ENCODE results near the gene FUT2. TPM values are rescaled to one million over a fixed set of nuclear protein-coding genes. Genes with fewer than 3 reads are reported as not detected.

Gene FUT2
- total RNA-seq, 1 donor from 2014 or later: not detected

- H3K27ac Mint-ChIP-seq: no peak overlapping the region
- CTCF ChIA-PET: no interaction called here
- DNase-seq: no peak
- H3K9me3 Mint-ChIP-seq: no peaks in the 10 kb centered on the region
- peaks cover 16% of the 10 kb centered on the region for H3K4me1 Mint-ChIP-seq
- H3K4me3 Mint-ChIP-seq: no peak overlapping the region
- intact Hi-C loops (cut with micrococcal nuclease): no loop called here
- no peaks in the 10 kb centered on the region for H3K36me3 Mint-ChIP-seq (ENCODE audit: low read depth)
- POLR2A ChIA-PET: no interaction called here
- H3K27me3 Mint-ChIP-seq: no peaks in the 10 kb centered on the region
- TF ChIP-seq CTCF (IDR thresholded peaks at IDR 0.05): no peak
- ATAC-seq (ENCODE audit: low read depth): no peak
Measured at GRCh38 chr19:48664476-48664875, 31.3 kb upstream of the FUT2 start.

GRCh38 chr19:48665786-48666185, 30.0 kb upstream of the FUT2 start:
- Mint-ChIP-seq H3K27ac (no peak overlapping the region), H3K36me3 (ENCODE audit: low read depth) (no peaks in the 10 kb centered on the region), H3K4me1 (peaks cover 9% of the 10 kb centered on the region), H3K9me3 (no peaks in the 10 kb centered on the region), H3K4me3 (no peak overlapping the region), H3K27me3 (no peaks in the 10 kb centered on the region)
- DNase-seq (no peak), ATAC-seq (ENCODE audit: low read depth) (no peak)
- intact Hi-C loops (cut with micrococcal nuclease): no loop called here
- ChIA-PET POLR2A (no interaction called here), CTCF (no interaction called here)
- TF ChIP-seq CTCF (IDR thresholded peaks at IDR 0.05): no peak

GRCh38 chr19:48668332-48668731, 27.4 kb upstream of the FUT2 start:
- ChIA-PET CTCF (no interaction called here), POLR2A (no interaction called here)
- TF ChIP-seq CTCF (IDR thresholded peaks at IDR 0.05): no peak
- ATAC-seq (ENCODE audit: low read depth) (no peak), DNase-seq (no peak)
- H3K27me3 Mint-ChIP-seq: no peaks in the 10 kb centered on the region
- H3K27ac Mint-ChIP-seq: no peak overlapping the region
- H3K9me3 Mint-ChIP-seq: no peaks in the 10 kb centered on the region
- no peak overlapping the region for H3K4me3 Mint-ChIP-seq
- no peaks in the 10 kb centered on the region for H3K36me3 Mint-ChIP-seq (ENCODE audit: low read depth)
- intact Hi-C loops (cut with micrococcal nuclease): no loop called here
- H3K4me1 Mint-ChIP-seq: no peaks in the 10 kb centered on the region

GRCh38 chr19:48668761-48669160, 27.0 kb upstream of the FUT2 start:
- DNase-seq (no peak), ATAC-seq (ENCODE audit: low read depth) (no peak)
- H3K4me3 Mint-ChIP-seq: no peak overlapping the region
- H3K4me1 Mint-ChIP-seq: no peaks in the 10 kb centered on the region
- ChIA-PET CTCF (no interaction called here), POLR2A (no interaction called here)
- H3K36me3 Mint-ChIP-seq (ENCODE audit: low read depth): no peaks in the 10 kb centered on the region
- intact Hi-C loops (cut with micrococcal nuclease): no loop called here
- no peak overlapping the region for H3K27ac Mint-ChIP-seq
- H3K27me3 Mint-ChIP-seq: no peaks in the 10 kb centered on the region
- no peak for TF ChIP-seq CTCF (IDR thresholded peaks at IDR 0.05)
- no peaks in the 10 kb centered on the region for H3K9me3 Mint-ChIP-seq

- no peak for TF ChIP-seq CTCF (IDR thresholded peaks at IDR 0.05)
- no peak overlapping the region for H3K27ac Mint-ChIP-seq
- no peaks in the 10 kb centered on the region for H3K36me3 Mint-ChIP-seq (ENCODE audit: low read depth)
- ATAC-seq (ENCODE audit: low read depth) (no peak), DNase-seq (no peak)
- ChIA-PET CTCF (no interaction called here), POLR2A (no interaction called here)
- no peaks in the 10 kb centered on the region for H3K27me3 Mint-ChIP-seq
- intact Hi-C loops (cut with micrococcal nuclease): no loop called here
- peaks cover 2% of the 10 kb centered on the region for H3K4me1 Mint-ChIP-seq
- H3K4me3 Mint-ChIP-seq: no peak overlapping the region
- no peaks in the 10 kb centered on the region for H3K9me3 Mint-ChIP-seq
Measured at GRCh38 chr19:48669903-48670668, 25.7 kb upstream of the FUT2 start.

Measured in activated B cell treated with CpG ODN at 0.5 μM for 24 hours (primary cell).